HG02610 (cell line): ENCODE measurements around the gene GPATCH2L.

Source experiments
- ATAC-seq: cut with Tn5 transposase; IDR thresholded peaks from one replicate; pipeline ENCODE4 v1.9.1; 2021; ENCODE audit warnings: mild to moderate bottlenecking, moderate library complexity; ENCODE audit not compliant: unreplicated experiment

GPATCH2L gene

GRCh38 chr14:76252471-76252870, 100.7 kb downstream of the GPATCH2L start:
- no peak for ATAC-seq

GRCh38 chr14:76253111-76253510, 101.4 kb downstream of the GPATCH2L start:
- no peak for ATAC-seq

GRCh38 chr14:76256545-76256944, 104.8 kb downstream of the GPATCH2L start:
- ATAC-seq = no peak

GRCh38 chr14:76257111-76257803, 105.5 kb downstream of the GPATCH2L start:
- no peak for ATAC-seq

GRCh38 chr14:76257842-76258397, 106.2 kb downstream of the GPATCH2L start:
- ATAC-seq = no peak

GRCh38 chr14:76259029-76259735, 107.5 kb downstream of the GPATCH2L start:
- no peak for ATAC-seq

GRCh38 chr14:76260749-76261148, 109.0 kb downstream of the GPATCH2L start:
- ATAC-seq = no peak

GRCh38 chr14:76261371-76261811, 109.7 kb downstream of the GPATCH2L start:
- ATAC-seq = no peak

- ATAC-seq = no peak
Measured at GRCh38 chr14:76262641-76263040, 110.9 kb downstream of the GPATCH2L start.
